ENCODE data around the gene PITHD1.

GRCh38 chr1:23792151-23792945 is 14.1 kb downstream of the PITHD1 start:
- no peak for TF ChIP-seq CTCF (IDR thresholded peaks at IDR 0.05; ENCODE audit: insufficient read depth, low read depth, low read length)
- TF ChIP-seq EZH2 (IDR thresholded peaks at IDR 0.05; ENCODE audit: insufficient read depth, low read length), result no peak
